GM21737 (cell line): Measurements from ENCODE around the gene AGBL1.

Experiments
- ATAC-seq: cut with Tn5 transposase; IDR thresholded peaks from one replicate; pipeline ENCODE4 v1.9.1; 2021; ENCODE audit warnings: mild to moderate bottlenecking, moderate library complexity; ENCODE audit not compliant: unreplicated experiment

The AGBL1 gene

DNA sequence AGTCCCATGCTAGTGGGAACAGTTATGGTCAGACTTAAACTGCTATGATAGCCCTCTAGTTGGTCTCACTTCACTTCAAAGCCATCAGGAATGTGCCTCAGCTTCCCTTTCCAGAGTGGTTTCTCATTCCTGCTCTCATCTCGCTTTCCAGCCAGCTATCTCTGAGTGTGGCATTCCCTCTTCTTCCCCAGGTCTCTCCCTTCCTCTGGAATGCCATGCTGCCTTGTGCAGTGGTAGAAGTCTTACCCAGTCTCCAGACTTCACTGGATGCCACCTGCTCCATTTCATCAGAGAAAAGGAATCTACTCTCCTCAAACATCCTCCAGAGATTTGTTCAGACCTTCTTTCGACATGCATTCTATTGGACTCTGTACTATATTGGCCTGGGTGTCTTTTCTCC is 83.0 kb downstream of the AGBL1 start:
- no peak for ATAC-seq

DNA sequence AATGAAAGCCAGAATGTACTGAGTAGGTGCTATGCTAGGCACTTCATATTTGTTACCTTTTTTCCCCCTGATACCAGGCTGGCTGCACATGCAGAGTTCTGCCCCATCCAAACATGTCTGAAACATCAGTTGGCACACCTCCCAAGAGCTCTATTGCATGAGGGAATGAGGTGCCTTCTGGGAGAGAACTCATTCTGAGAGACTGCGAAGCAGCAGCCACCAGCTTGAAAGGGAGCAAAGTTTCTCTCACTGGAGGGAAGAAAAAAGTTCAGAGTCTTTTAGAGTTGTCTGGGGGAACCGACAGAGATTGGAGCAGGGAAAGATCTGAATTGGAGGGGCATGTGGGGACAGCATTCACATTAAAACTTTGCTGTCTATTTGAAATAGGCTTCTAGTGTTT is 84.1 kb downstream of the AGBL1 start:
- no peak for ATAC-seq

DNA sequence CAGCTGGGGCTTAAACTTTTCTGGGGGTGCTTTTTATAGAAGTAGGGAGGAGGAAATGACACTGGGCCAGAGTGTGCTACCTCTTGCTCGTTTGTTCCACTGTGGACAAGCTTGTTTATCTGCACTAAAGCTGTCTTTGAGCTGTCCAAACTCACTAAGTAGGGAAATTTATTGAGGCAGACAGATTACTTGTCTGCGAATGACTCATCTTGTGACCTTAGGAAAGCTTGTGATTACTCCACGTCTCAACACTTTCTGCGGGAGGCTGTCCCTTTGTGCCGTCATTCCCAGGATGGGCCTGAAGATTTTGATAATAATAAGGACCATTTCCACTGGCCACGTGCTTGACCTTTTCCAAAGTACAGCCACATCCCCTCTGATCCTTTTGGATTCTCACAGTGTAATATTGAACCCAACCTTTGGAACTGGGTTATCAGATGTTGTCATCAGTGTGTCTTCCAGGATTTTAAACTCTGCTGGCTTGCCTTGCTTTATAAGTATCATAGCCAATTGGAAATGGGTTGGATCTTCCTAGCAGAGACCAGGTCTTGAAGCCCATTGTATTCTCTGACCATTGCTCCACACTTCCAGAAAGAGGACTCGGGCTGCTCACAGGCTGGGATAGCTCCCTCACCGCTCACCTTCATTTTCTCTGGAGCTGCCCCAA is 84.7 kb downstream of the AGBL1 start:
- ATAC-seq: no peak

DNA sequence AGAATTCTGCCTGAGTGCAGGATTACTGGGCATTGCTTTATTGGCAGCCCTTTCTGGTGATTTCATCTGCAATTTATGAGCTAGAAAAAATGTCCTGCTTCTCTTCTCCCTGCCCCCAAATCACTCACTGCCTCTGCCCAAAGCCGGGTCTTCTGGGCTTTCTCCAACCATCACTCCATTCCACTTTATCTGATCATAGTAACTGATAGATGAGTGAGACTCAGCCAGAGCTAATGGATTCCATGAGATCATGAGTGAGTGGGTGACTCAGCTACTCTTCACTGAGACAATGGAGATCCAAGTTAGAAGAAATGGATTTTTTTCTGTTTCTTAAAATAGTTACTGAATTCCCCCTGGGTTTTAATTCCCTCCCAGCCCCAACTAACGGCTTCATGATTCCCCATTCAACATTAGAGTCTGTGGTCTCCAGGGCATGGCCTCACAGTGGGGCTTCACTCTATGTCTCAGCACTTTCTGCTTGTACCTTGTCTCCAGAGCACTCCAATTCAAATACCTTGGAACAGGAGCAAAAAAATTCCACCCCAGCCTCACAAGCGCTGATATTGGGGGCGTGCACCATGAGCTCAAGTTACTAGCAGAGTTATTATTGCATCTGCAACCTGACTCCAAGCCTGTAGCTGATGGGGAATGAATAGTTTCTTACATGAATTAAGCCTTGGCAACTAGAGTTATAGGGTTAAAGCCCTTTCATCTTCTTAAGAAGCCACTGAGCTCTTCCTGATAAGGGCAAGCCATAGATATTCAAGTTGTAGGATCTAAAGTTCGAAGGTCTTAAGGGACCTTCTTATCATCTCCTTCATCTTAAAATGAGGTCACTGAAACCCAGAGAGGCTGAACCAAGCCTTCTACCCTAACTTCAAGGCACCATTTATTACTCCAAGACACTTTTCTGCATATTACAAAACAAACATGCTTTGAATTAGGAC is 85.9 kb downstream of the AGBL1 start:
- no peak for ATAC-seq

DNA sequence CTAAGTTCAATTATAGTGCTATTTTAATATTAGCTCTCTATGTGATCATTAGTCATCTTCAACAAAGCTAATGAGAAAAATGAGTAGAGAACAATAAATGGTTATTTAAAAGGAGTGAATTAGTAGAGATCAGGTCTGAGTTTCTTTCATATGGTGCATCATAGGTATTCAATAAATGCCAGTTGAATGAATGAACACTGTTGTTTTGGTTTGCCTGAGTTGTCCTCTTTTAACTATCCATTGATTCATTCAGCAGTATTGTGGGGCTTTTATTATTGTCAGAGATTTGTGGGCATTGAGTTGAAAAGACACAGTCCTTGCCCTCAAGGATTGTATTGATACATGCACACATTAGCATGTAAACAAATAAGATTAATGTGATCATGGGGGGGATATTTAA is 88.2 kb downstream of the AGBL1 start:
- no peak for ATAC-seq

DNA sequence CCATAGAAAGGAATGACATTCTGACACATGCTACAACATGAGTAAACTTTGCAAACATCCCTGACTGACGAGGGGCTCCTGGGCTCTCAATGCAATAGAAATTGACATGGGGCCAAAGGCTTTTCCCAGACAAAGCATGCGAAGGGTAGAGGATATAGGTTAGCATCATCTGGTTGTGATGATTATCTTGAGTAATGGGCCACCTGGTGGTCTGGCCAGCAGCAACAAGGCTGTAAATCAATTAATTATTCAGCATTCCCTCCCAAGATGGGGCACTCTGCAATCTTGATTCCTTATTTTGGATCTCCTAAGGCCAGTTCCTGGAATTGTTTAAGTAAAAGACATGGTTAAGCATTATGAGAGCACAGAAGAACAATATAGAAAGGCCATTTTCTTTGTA is 99.2 kb downstream of the AGBL1 start:
- no peak for ATAC-seq

DNA sequence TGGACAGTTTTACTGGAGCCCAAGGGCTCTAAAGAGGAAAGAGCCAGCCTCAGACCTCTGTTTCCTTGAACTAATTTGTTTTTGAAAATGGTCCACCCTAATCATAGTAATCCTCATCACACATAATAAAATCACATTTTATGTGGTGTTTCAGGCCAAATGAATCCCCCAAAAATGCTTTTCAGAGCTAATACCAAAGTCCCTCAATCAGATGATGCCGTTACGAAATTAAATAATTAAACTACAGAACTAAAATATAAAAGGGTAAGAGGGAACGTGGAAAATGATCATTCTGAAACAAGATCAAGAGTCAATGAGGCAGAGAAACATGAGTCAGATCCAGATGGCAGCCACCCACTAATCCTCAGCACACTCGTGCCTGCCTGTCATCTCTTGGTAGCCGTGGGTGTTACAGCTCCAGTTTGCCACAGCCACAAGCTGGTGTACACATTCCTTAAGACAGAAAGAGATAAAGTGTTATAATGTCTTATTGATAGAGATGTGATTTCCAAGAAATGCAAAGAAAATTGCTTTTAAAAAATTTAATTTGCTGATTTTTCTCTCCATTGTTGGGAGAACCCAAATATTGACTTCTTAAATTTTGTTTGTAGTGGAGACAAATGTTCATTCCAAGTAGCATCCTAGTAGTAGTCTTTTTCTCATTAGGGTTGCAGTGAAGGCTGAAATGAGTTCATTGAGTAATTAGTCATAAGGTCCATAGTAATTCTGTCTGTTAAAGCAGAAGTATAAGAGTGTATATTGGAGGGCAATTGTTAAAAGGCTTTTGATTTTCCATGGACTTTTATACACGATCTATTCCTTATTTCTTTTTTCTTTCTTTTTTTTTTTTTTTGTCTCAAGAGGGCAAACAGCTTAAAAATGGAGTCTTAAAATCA is 104.2 kb downstream of the AGBL1 start:
- ATAC-seq: no peak

DNA sequence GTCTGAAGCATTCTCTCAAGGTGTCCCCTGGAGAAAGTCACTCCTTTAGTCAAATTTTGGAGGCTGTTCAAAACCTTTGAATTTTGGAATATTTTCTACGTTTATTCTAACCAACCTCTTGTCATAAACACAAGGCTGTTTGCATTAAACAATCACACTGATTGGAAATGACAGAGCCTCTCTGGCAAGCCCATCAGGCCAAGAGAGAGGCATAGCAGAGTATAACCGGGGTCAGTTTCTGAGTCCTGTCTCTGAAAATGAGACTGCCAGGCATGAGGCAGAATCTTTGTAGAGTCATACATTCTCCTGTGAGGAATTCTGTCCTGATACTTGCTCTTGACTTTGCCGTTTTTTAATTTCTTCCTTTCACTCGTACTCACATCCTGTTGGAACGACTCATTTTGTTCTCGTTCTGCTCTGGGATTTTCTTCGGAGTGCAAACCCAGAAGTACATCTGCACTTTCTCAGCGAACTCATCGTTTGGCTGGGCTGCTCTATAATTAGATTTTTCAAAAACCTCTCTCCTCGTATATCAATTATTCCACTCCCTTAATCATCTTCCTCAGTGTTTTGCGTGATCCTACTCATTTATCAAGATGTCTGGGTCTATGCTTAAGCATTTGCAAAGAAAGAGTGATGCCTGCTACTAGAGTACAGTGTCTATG is 114.2 kb downstream of the AGBL1 start:
- ATAC-seq: no peak

DNA sequence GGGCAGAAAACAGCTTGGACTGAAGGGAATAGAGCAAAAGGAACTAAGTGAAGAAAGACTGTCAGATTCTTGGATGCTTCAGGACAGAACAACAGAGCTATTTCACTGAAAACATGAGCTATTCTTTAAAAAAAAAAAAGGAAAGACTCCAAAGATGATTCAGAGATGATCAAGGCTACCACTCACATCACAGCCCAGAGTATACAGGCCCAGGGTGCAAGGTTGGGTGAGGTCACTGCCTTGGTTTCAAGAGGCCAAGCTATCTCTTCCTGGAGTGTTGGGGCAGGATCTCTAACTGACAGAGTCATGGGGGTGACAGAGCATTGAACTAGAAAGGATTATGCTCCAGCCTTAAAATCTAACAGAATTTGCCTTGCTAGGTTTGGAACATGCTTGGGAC is 118.1 kb downstream of the AGBL1 start:
- ATAC-seq: no peak

DNA sequence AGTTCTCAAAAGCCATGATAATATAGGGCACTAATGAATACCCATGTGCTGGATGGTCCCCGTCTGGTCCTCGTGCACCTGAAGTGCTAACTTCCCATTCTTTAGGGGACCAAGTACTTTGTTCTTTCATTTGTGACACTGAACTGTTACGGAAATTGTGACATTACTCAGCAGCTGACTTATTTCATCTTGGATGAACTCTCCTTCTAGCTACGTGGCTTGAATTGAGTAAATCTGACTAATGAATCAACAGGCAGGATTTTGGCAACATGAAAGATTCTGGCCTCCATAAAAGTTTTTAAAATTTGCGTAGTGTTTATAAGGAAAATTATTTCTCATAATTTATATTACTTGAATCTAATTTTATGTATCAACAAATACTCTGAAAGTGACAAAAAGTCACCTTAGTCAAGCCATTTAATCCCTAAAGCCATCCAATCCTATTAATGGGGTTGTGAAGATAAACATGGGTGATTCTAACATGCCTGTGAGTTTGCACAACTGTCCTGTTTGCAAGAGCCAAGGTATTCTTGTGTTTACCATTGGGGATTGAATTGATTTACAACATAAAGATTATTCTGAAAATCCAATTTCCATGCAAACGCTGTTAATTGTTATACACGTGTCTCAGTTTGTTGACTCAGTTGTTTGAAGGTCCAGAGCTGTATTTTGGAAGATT is 119.9 kb downstream of the AGBL1 start:
- ATAC-seq: no peak

DNA sequence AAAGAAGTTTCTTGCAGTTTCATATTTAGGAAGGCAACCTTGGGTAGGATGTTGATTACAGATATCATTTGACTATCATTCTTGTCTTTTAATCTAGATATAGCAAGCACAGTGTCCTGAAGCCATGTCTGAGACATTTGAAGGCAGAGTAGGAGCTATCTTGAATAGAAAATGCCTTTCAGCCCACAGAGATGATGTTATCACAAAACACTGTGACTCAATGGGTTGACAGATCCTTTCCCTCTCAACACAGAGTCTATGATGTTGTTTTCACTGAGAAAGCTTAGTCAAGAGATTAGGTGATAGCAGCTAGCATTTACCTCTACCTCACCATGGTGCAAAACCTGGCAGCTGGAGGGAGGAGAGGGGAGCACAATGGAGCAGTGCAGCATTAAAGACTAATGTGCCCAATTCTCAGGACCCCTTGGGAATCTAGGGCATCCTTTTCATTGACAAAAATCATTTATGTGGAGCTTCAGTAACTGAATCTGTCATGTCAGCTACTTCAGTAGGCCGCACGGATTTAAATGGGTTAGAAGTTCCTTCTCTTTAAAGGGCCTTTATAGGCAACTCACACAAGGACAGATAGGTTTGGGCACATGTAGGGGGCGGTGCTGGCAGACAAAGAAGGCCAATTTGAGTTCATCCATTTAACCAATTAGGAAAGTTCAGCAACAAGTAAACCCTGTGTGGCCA is 121.8 kb downstream of the AGBL1 start:
- no peak for ATAC-seq

DNA sequence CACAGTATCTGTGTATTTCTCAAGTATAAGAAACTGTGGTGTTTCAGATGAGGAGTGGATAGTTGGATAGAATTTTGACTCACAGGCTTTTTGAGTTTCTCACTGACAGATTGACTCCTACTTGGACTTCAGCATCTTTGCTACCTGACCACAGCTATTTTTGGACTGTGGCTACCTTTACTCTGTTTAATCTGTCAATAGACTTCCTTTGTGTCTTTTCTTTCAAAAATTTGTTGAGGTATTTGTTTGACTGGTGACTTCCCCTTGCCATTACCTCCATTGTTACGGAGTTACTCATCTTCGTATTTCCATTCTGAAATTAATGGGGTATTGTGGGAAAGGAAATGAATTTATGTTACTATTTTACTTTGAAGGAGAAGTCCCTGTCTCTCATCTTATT is 123.8 kb downstream of the AGBL1 start:
- ATAC-seq: no peak

DNA sequence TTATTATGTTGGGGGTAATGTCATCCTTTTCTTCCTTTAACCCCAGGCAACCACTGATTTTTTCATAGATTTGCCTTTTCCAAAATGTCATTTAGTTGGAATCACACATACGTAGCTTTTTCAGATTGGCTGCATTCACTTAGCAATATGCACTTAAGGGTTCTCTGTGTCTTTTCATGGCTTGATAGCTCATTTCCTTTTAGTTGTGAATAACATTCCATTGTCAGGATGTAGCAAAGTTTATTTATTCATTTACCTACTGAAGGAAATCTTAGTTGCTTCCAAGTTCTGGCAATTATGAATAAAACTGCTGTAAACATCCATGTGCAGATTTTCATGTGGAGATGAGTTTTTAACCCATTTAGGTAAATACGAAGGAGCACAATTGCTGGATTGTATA is 125.4 kb downstream of the AGBL1 start:
- ATAC-seq: no peak

DNA sequence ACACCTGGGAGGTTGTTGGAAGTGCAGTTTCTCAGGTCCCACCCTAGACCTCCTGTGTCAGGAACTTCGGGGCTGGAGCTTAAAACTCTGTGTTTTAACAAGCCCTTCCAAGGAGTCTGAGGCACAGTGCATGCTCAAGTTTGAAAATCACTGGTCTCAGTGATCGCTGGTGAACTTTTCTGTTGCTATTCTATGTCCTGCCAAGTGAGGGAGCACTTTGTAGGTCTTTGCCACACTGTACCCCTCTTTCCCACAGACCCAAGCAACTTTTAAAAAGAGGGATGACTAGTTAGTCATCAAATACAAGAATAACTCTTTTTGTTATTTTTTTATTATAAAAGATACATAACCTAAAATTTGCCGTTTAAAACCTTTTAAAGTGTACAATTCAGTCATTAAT is 133.7 kb downstream of the AGBL1 start:
- no peak for ATAC-seq

DNA sequence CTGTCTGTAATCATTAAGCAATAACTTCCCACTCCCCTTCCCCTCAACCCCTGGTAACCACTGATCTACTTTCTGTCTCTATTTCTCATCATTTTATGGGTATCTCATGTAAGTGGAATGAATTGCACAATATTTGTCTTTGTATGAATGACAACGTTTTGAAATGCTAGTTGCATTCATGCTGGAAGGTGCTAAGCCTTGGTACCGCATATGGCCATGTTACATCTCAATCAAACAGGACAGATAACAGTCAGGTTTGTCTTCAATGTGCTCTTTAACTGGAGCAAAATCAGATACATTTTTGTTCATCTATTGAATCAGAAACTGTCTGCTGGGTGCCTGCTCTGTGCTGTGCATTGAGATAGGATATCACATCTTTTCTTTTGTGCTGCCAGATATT is 134.2 kb downstream of the AGBL1 start:
- ATAC-seq: no peak

DNA sequence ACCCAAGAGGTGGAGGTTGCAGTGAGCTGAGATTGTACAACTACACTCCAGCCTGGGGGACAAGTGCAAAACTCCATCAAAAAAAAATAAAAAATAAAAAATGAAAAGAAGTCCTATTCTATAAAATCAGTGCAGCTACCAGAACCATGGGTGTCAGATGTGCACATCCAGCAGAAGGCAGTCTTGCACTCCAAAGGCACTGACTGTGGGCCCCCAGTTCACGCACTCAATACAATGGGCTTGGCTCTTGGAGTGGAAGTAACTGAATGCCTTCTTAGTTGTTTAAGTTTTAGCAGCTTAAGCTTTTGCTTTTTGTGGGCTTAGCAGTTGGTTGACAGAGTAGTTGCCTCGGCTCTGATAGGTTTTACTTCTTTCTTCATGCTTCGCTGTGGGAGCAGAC is 141.4 kb downstream of the AGBL1 start:
- no peak for ATAC-seq

DNA sequence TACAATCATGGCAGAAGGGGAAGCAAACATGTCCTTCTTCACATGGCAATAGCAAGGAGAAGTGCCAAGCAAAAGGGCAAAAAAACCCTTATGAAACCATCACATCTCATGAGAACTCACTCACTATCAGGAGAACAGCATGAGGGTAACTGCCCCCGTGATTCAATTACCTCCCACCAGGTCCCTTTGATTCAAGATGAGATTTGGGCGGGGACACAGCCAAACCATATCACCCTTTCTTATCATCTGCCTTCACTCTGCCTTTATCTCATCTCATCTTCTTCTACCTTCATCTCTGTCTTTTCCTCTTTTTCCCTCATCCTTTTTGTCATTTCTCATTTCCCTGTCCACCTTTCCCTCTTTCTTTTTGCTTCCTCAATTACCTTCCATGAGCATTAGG is 149.6 kb downstream of the AGBL1 start:
- ATAC-seq: no peak

DNA sequence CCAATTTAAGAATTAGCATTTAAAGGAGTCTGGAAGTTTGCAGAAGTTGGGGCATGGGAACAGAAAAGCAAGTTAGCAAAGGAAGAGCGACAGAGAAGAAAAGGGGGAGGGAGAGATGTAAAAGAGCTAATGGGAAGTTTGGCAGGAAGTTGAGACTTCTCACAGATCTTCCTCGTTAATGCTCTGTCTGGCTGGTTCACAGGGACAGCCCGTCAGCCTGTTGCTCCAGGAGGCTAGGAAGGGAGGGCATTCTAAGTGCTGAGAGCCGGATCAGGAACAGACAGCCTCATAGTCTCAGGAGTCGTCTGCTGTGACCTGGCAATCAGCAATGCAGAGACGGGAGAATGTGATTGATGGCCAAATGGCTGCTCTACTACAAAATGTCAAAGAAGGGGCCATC is 150.3 kb downstream of the AGBL1 start:
- no peak for ATAC-seq

DNA sequence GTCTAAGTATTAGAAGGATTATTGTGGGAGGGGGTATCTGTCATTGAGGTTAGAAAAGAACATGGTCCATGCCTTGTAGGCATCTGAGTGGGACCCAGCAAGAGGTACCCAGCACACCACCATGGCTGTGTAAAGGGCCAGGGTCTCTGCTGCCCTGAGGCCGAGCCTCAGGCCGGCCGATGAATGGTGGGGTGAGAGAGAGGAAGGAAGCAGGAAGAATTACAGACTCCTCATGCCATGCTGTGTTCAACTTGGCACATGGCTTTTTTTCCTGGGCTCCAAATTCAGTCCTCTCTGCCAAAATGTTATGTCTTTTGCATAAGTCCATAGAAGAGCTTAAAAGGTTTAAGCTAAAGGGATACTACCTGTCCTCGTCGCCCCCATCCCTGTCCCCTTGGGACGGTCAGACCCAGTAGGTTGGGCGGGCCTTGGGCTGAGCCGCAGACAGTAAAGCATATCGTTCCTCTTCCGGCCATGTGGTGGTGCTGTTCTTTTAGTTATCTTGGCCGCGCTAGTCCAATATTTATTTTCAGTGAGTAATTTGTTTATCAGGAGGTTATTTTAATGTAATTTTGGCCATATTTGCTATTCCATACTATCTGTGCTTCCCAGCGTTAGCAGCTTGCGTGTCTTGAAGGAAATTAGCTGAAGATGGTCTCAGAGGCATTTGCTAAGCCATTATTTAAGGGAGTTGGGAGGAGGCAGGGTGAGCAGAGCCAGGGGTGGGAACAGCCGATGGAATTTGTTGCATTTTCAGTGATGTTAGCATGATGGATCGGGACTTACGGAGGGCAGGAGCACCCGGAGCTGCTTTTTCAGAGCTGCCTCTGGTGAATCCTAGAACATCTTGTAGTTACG is 152.4 kb downstream of the AGBL1 start:
- ATAC-seq: no peak
